ENCODE results near the gene NT5M.

DNA sequence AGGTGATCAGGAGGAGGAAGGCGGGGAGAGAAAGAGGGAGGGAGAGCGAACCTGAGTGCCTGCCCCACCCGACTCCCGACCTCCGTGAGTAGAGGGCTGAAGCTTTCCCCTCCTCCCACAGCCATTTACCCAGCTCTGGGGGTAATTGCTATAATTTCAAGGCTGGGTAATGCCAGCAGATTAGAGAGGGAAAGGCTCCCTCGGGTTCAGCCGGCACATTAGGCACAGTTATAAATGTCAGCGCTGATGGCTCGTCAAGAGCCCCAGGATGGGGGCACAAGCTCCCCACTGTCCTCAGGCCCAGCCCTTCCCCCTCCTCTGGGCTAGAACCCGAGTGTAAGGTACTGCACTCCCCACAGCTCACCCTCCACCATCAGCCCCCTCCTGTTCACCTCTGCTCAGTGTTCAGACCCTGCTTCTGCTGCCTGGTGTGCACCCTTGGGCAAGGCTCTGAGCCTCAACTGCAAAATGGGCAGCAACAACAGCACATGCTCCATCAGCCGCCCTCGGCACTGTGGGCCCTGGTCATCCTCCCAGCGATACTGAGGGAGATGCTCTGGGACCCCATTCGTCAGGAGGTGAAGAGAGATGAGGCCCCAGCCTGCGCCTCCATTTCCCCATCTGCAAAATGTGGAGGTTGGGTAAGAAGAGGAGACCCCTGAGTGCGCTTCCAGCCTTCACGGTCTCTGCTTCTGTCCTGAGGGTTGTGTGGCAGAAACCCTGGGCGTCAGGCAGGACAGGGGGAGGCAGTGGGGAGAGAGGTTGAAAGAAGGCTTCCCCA is 77.2 kb downstream of the NT5M start:
- TF ChIP-seq, protein P1, sequence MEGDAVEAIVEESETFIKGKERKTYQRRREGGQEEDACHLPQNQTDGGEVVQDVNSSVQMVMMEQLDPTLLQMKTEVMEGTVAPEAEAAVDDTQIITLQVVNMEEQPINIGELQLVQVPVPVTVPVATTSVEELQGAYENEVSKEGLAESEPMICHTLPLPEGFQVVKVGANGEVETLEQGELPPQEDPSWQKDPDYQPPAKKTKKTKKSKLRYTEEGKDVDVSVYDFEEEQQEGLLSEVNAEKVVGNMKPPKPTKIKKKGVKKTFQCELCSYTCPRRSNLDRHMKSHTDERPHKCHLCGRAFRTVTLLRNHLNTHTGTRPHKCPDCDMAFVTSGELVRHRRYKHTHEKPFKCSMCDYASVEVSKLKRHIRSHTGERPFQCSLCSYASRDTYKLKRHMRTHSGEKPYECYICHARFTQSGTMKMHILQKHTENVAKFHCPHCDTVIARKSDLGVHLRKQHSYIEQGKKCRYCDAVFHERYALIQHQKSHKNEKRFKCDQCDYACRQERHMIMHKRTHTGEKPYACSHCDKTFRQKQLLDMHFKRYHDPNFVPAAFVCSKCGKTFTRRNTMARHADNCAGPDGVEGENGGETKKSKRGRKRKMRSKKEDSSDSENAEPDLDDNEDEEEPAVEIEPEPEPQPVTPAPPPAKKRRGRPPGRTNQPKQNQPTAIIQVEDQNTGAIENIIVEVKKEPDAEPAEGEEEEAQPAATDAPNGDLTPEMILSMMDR (IDR thresholded peaks at IDR 0.05) = no peak
- TF ChIP-seq POLR2A (IDR thresholded peaks at IDR 0.05) (no peak), POLR2AphosphoS5 (IDR thresholded peaks at IDR 0.05) (no peak)

All from breast epithelium (tissue), 3 donors.